ENCODE measurements around the gene TYMS. TPM values are rescaled to one million over a fixed set of nuclear protein-coding genes. Genes with fewer than 3 reads are reported as not detected.

TYMS gene
- total and polyA plus RNA-seq, 2 donors (not counting 3 experiments of a cell fraction or from before 2014, with no cell fraction given), result 136 to 200 TPM

DNA sequence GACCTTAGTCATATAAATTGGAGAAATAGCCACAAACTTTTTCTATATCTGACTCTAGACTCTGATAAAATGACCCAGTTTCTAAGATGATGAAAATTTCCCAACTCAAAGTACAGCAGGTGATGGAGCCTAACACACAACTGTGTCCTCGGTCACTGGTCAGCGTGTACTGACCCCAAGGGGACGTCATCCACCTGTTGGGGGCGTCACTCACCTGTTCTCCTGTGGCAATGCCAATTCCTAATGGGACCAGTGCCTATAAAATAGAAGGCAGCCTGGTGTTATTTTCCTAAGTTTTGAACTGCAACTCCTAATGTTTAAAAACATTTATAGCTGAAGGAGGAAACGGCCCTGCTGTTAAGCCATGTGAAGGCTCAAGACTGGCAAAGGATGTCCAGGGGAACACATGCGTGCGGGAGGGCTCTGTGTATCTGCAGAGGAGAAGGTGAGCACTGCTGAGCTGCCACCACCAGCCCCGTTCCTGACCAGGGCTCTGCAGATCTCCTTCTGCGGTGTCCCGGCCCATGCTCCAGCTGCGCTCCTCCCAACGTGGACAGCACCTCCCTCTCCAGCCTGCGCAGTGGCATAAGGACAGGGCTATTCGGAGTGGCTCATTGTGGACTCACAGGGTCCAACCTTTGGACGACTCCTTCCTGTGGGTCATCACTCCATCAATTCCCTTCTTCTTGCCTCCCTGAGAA lies 21.2 kb downstream of the TYMS start:
- H3K9ac ChIP-seq (replicated peaks; ENCODE audit: extremely low read depth, insufficient read depth, low read length), result no peak overlapping the region
- no peak for TF ChIP-seq POLR2AphosphoS5 (IDR thresholded peaks at IDR 0.05; ENCODE audit: insufficient read depth, low read depth, low read length)
- TF ChIP-seq, protein P1, sequence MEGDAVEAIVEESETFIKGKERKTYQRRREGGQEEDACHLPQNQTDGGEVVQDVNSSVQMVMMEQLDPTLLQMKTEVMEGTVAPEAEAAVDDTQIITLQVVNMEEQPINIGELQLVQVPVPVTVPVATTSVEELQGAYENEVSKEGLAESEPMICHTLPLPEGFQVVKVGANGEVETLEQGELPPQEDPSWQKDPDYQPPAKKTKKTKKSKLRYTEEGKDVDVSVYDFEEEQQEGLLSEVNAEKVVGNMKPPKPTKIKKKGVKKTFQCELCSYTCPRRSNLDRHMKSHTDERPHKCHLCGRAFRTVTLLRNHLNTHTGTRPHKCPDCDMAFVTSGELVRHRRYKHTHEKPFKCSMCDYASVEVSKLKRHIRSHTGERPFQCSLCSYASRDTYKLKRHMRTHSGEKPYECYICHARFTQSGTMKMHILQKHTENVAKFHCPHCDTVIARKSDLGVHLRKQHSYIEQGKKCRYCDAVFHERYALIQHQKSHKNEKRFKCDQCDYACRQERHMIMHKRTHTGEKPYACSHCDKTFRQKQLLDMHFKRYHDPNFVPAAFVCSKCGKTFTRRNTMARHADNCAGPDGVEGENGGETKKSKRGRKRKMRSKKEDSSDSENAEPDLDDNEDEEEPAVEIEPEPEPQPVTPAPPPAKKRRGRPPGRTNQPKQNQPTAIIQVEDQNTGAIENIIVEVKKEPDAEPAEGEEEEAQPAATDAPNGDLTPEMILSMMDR (IDR thresholded peaks at IDR 0.05; ENCODE audit: extremely low read depth in 1 of 2, insufficient read depth in 1 of 2, low read depth in 1 of 2, low read length in 2 of 2), result no peak
- TF ChIP-seq, protein P2, sequence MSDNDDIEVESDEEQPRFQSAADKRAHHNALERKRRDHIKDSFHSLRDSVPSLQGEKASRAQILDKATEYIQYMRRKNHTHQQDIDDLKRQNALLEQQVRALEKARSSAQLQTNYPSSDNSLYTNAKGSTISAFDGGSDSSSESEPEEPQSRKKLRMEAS (IDR thresholded peaks at IDR 0.05; ENCODE audit: insufficient read depth, insufficient read length), result no peak
- no peak for TF ChIP-seq MYC (IDR thresholded peaks at IDR 0.05; ENCODE audit: low read depth, low read length)
- TF ChIP-seq POLR2A (IDR thresholded peaks at IDR 0.05; ENCODE audit: low read depth, low read length), result no peak
- TF ChIP-seq JUN (IDR thresholded peaks at IDR 0.05; ENCODE audit: borderline replicate concordance, insufficient read depth, insufficient read length, low read depth), result no peak
- TF ChIP-seq FOS (IDR thresholded peaks at IDR 0.05; ENCODE audit: borderline replicate concordance, insufficient read depth, low read length), result no peak
- TF ChIP-seq GATA2 (IDR thresholded peaks at IDR 0.05; ENCODE audit: insufficient read depth, insufficient read length, low read depth, low read length), result no peak
- TF ChIP-seq EZH2 (IDR thresholded peaks at IDR 0.05; ENCODE audit: borderline replicate concordance, low read depth, low read length, severe bottlenecking), result no peak
- no peak for FAIRE-seq
- POLR2A ChIA-PET, result no interaction called here
- no peaks in the 10 kb centered on the region for H4K20me1 ChIP-seq (replicated peaks; ENCODE audit: control insufficient read depth, extremely low read depth, insufficient read depth, low read length)
- H3K4me3 ChIP-seq (replicated peaks in 1 of 3; ENCODE audit: insufficient read depth in 1 of 3, low read depth in 1 of 3, low read length in 3 of 3), result no peak overlapping the region
- peaks cover 6 to 9% of the 10 kb centered on the region in 2 experiments for H3K36me3 ChIP-seq (ENCODE audit: control insufficient read depth in 2 of 2, extremely low read depth in 1 of 2, insufficient read depth in 2 of 2, low read length in 2 of 2)
- no peak overlapping the region for H2AFZ ChIP-seq (ENCODE audit: low read depth, low read length)
- no peak for DNase-seq (ENCODE audit: low read depth, low spot score)
- H3K27me3 ChIP-seq (ENCODE audit: control insufficient read depth in 2 of 2, insufficient read depth in 2 of 2, low read length in 2 of 2), result no peaks in the 10 kb centered on the region
- BruUV-seq (replicated peaks), result no TSS peak
- H3K9me1 ChIP-seq (replicated peaks; ENCODE audit: control insufficient read depth, extremely low read depth, insufficient read depth, low read length), result no peaks in the 10 kb centered on the region
- H3K4me1 ChIP-seq (ENCODE audit: control insufficient read depth, extremely low read depth, insufficient read depth, low read length), result no peaks in the 10 kb centered on the region
- no peaks in the 10 kb centered on the region for H3K79me2 ChIP-seq (ENCODE audit: control insufficient read depth, insufficient read depth, low read length)
- H3K27ac ChIP-seq (ENCODE audit: insufficient read depth, low read depth, low read length), result no peak overlapping the region
- intact Hi-C loops (cut with micrococcal nuclease), result no loop called here
- dilution Hi-C loops (cut with MboI; ENCODE audit: extremely low pct_ligation_motif_present, low sequenced_read_pairs), result no loop called here
- H3K4me2 ChIP-seq (ENCODE audit: insufficient read depth, low read length), result no peak overlapping the region
- no peaks in the 10 kb centered on the region for H3K9me3 ChIP-seq (replicated peaks; ENCODE audit: control insufficient read depth, insufficient read depth, low read length)
- CTCF ChIA-PET, result interaction anchor here (1.0 to 1.2 kb wide), 2 partner anchors 20 to 161 kb away, joined by 3 to 7 read pairs; no protein-coding TSS in a partner anchor
